ENCODE results near the gene ANK3.

ANK3 gene

DNA sequence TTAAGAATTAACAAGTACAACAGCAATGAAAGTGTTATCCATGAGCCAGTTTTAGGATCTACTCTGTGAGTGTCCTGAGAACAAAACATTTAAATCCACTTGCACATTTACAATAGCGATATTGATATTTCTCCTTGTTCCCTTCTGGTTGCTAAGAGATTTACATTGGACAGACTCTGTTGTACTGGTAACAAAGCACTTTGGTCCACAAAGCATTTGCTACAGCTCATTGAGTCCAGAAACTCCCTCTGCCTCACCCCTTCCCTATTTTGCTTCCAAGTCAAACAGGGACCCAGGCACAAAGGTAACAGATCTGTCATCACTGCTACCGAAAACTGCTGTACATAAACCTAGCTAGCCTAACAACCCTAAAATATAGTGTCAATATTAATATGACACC lies 2.1 kb downstream of the ANK3 start:
- CTCF ChIA-PET, result interaction anchor here (0.6 kb wide), 1 partner anchor 245 kb away, joined by 3 read pairs; no protein-coding TSS in a partner anchor
- DNase-seq (ENCODE audit: low spot score), result no peak
- no peak overlapping the region for H3K27ac ChIP-seq
- POLR2A ChIA-PET (ENCODE audit: low non-redundant PET), result no interaction called here
- TF ChIP-seq, protein P1, sequence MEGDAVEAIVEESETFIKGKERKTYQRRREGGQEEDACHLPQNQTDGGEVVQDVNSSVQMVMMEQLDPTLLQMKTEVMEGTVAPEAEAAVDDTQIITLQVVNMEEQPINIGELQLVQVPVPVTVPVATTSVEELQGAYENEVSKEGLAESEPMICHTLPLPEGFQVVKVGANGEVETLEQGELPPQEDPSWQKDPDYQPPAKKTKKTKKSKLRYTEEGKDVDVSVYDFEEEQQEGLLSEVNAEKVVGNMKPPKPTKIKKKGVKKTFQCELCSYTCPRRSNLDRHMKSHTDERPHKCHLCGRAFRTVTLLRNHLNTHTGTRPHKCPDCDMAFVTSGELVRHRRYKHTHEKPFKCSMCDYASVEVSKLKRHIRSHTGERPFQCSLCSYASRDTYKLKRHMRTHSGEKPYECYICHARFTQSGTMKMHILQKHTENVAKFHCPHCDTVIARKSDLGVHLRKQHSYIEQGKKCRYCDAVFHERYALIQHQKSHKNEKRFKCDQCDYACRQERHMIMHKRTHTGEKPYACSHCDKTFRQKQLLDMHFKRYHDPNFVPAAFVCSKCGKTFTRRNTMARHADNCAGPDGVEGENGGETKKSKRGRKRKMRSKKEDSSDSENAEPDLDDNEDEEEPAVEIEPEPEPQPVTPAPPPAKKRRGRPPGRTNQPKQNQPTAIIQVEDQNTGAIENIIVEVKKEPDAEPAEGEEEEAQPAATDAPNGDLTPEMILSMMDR (conservative IDR thresholded peaks at IDR 0.05; ENCODE audit: low read depth), result no peak

DNA sequence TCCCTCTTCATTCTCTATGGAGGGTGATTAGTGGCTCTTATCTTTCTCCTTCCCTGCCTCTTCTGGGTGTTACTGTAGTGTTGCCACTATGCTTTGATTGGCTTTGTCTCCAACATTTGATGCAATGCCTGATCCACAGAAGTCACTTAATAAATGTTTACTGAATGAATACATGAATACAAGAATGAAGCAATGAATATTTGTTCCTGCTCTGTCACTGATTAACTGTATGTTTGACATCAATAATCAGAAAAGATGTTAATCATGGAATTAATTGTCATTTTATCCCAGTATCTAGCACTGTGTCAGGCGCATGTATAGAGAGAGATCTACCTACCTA lies 4.3 kb downstream of the ANK3 start:
- POLR2A ChIA-PET (ENCODE audit: low non-redundant PET), result no interaction called here
- H3K27ac ChIP-seq, result peak overlapping the region; percentile 78; the same call in 1 of the 2 replicates
- TF ChIP-seq, protein P1 (conservative IDR thresholded peaks at IDR 0.05; ENCODE audit: low read depth), result no peak
- no peak for DNase-seq (ENCODE audit: low spot score)
- CTCF ChIA-PET, result no interaction called here

DNA sequence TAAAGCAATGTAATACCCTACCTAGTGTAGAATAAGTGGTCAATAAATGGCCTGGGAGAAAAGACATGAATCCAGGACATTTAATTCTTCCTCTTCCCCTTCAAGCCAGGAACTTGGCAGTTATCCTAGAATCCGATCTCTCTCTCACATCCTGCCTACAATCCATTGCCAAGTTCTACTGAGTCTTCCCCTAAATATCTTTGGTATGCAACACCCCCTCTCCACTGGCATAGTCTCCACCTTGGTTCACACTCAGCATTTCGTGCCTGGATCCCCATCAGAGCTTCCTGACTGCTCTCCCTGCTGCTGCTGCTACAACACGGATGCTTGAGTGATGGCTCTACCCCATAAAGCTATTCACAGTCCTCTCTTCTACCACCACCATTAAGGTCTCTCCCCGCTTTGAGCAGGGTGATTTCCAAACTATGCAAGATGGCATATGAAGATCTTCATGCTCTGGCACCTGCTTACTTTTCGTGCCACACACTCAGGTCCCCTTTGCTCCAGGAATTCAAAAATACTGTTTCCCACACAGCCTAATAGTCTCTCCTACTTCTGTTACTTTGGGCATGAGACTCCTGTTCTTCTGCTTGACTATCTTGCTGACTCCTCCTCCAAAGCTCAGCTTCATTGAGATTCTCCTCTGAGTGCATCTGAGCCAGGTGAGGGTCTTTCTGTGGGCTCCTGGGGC lies 4.8 kb downstream of the ANK3 start:
- TF ChIP-seq, protein P1 (conservative IDR thresholded peaks at IDR 0.05; ENCODE audit: low read depth), result no peak
- ChIA-PET CTCF (no interaction called here), POLR2A (ENCODE audit: low non-redundant PET) (no interaction called here)
- H3K27ac ChIP-seq, result peak overlapping the region; percentile 78
- peak; percentile 88 for DNase-seq (ENCODE audit: low spot score)

DNA sequence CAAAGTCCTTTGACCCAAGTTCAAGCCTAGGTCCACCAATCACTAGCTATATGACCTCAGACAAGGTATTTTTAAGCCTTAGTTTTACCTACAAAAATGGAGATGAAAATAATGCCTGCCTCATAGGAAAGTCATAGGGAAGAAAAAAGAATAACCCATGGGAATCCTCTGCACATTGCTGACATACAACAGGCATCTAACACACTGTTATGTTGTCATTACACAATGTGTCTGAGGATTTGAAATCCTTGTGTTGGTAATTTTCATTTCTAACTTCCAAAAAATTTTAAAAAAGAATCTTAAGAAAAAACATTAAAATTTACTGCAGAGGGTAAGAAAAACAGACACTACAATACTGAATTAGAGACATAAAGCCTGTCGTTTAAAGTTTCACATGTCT lies 5.7 kb downstream of the ANK3 start:
- TF ChIP-seq, protein P1 (conservative IDR thresholded peaks at IDR 0.05; ENCODE audit: low read depth), result no peak
- CTCF ChIA-PET, result interaction anchor here (1.2 kb wide), 1 partner anchor 18 kb away, joined by 3 read pairs; no protein-coding TSS in a partner anchor
- H3K27ac ChIP-seq, result no peak overlapping the region
- POLR2A ChIA-PET (ENCODE audit: low non-redundant PET), result no interaction called here
- DNase-seq (ENCODE audit: low spot score), result no peak

DNA sequence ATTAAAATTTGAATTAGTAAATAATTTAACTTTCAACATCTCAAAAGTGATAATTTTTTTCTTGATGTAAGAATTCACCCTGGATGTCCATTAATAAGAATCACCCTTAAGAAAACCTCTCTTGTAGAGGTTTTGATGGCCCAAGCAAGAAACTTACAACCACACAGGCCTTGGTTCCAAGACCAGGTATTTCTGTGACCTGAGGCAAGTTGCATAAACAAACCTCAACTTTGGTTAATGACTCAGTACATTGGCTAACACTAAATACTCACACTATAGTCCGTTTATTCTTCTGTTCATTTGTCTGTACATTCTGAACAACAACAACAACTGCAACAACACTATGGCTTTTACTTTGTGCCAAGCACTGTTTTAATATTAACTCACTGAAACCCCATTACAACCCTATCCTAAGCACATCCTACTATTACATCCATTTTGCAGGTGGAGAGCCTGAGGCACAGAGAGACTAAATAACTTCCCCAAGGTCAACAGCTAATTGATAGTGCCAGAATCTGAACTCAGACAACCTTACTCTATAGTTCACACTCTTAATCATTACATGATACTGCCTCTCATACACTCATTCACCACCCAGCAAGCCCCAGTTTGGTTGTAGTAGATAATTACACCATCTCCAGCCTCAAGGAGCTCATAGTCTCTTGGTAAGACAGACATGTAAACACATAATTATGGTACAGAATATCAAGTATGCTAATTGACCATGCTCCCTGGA lies 6.6 kb downstream of the ANK3 start:
- POLR2A ChIA-PET (ENCODE audit: low non-redundant PET), result no interaction called here
- CTCF ChIA-PET, result interaction anchor here (1.2 kb wide), 1 partner anchor 19 kb away, joined by 3 read pairs; no protein-coding TSS in a partner anchor
- H3K27ac ChIP-seq, result no peak overlapping the region
- TF ChIP-seq, protein P1 (conservative IDR thresholded peaks at IDR 0.05; ENCODE audit: low read depth), result no peak
- DNase-seq (ENCODE audit: low spot score), result peak; percentile 64

DNA sequence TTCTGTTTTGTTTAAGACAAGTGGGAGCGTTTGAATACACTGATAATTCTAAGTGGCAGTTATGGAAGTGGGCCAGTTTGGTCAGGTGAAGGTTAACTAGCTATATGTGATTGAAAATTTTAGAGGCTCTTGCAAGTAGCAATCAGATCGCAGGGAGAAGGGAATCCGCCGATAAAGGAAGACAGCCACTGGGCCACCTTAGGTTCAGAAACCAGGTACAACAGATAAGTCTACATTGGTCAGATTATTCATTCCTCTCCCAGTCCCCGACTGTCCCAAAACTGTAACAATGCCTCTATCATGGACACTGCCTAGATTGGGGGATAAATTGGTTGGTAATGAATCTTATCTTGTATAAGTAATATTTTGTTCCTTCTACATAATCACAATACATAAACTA lies 8.9 kb downstream of the ANK3 start:
- H3K27ac ChIP-seq, result no peak overlapping the region
- ChIA-PET POLR2A (ENCODE audit: low non-redundant PET) (no interaction called here), CTCF (no interaction called here)
- TF ChIP-seq, protein P1 (conservative IDR thresholded peaks at IDR 0.05; ENCODE audit: low read depth), result no peak
- no peak for DNase-seq (ENCODE audit: low spot score)

Data from RWPE1 (cell line).